HG03066 (cell line): ENCODE measurements around the gene MAGEA11.
"Not testable (repeated sequence)": the region's sequence is repeated elsewhere in the genome, so short reads cannot be mapped to it uniquely, and the experiment has no call there.

Source experiments
- ATAC-seq: cut with Tn5 transposase; IDR thresholded peaks from one replicate; pipeline ENCODE4 v1.9.1; 2021; ENCODE audit warnings: low read depth; ENCODE audit not compliant: unreplicated experiment

The MAGEA11 gene

GRCh38 chrX:149711545-149712236, at the start of gene MAGEA11:
MAGEA11 (plus strand) TSS chrX:149712060; CDS start chrX:149713160, 1,100 bp downstream.
- ATAC-seq = no peak

GRCh38 chrX:149675088-149675487, 36.8 kb upstream of the MAGEA11 start:
- ATAC-seq = not testable (repeated sequence)

DNA sequence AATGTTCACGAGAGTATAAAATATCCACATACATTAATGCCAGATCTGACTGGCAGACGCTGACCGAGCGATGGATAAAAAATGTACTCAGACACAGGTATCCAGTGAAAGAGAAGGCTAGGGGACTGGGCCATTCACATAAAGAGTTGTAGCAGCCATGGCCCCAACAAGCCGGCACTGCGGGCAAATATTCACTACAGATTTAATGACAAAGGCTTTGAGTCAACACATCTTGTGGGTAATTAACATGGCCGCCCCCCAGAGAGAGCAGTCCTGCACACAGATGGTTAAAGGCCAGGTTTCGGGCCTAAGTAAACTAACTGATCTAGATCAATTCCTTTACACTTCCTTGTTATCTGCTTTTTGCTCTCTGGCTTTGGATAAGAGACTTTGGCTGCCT, 36.3 kb upstream of the MAGEA11 start:
- ATAC-seq = not testable (repeated sequence)

DNA sequence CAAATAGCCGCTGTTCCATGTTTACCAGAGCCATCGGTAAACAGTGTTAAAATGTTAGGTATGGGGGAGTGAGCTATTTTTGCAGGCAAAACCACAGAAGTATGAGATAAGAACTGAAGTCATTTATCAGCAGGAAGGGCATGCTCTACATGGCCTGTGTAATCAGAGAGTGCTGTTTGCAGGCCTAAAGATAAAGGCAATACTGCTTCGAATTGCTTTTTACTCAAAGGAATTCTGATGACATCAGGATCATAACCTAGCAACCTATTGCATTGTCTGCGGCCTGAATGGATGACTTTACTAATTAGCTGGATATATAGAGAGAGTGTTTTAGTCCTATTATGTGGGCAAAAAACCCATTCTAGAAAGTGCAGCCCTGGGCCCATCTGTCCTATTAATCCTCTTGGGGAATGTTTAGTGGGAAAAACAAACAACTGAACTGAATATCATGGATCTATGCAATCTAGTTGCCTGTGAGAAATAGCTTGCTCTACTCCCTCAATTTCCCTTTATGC, 32.6 kb upstream of the MAGEA11 start:
- not testable (repeated sequence) for ATAC-seq

GRCh38 chrX:149681182-149681581, 30.7 kb upstream of the MAGEA11 start:
- ATAC-seq = no peak

DNA sequence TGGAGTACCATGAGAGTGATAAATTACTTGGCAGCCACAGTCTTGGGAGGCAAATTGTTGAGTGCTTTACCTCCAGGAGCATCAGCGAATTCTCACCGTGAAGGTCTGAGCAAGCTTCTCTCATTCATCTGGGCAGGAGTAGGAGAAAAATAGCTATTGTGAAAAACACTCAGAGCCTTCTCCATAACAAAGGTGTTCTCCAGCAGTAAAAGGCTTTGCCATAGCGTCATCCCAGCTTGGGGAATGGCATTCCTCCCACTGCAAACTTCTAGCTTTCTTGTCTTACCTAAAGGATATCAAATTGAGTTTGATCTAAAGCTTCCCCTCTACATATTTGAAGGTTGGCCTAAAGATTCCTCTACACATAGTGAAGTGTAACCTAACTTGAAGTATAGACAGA, 29.8 kb upstream of the MAGEA11 start:
- ATAC-seq = no peak

DNA sequence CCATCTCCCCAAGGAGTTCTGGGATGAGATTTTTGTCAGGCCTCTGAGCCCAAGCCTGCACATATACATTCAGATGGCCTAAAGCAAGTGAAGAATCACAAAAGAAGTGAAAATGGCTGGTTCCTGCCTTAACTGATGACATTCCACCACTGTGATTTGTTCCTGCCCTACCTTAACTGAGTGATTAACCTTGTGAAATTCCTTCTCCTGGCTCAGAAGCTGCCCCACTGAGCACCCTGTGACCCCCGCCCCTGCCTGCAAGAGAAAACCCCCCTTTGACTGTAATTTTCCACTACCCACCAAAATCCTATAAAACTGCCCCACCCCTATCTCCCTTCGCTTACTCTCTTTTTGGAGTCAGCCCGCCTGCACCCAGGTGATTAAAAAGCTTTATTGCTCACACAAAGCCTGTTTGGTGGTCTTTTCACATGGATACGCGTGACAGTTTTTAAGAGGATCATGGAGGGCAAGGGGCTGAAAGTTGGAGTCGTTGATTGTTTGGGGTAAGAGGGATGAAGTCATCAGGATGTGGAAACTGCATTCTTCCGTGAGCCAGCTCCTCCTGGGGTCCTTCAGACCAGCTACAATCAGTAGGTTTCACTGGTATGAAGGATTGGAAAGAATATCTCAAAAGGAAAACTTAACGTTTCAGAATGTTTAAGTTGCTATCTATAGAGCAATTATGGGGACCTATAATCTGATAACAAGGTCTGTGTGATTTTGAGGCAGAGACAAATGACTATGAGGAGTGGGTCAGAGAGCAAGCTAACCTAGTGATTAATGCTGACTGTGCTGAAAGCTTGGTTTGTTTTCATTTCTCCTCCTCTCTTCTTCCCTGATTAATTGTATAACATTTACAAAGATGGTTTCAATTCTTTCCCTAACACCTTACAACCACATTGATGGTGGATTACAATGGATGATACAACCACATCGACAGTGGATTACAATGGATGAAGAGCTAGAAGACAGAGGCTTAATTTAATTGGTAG, 28.6 kb upstream of the MAGEA11 start:
- no peak for ATAC-seq

- ATAC-seq = no peak
Observed at GRCh38 chrX:149683966-149684730, 27.7 kb upstream of the MAGEA11 start.

GRCh38 chrX:149687991-149688390, 23.9 kb upstream of the MAGEA11 start:
- ATAC-seq = no peak

GRCh38 chrX:149688552-149688951, 23.3 kb upstream of the MAGEA11 start:
- ATAC-seq = no peak

DNA sequence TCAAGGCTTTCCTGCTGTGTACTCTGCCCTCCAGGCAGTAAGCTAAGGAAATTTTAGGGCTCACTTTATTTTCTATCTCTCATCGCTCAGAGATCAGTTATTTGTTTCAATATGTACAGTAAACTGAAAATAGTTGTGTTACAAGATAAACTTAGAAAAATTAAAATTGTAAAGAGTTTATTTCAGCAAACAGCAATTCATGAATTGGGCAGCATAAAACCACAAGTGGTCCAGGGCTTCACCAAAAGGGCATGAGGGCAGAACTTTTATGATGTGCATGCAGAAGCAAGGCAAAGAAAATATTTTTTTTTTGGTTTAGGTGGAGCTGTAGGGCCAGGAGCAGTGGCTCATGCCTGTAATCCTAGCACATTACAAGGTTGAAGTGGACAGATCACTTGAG, 20.1 kb upstream of the MAGEA11 start:
- ATAC-seq = no peak

- ATAC-seq = not testable (repeated sequence)
Observed at GRCh38 chrX:149692686-149693272, 19.1 kb upstream of the MAGEA11 start.

GRCh38 chrX:149699761-149700160, 12.1 kb upstream of the MAGEA11 start:
- ATAC-seq = no peak

DNA sequence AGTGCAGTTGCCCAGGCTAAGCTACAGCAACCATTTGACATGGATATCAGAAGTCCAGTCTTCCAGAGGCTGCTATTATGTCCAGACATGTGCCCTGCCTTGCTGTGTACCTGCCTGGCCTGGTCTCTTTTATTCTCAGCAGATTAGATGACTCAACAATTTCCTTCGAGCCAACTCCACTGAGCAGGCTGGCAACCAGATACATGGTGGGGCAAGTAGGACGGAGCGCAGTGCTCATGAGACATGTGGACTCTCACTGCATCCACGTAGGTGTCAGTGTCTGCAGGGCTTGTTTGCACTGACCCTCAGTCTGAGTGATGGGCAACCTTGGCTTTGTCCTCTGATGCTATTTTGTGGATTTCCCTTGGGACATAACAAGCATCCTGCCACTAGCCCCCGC, 7.2 kb upstream of the MAGEA11 start:
- ATAC-seq = no peak

GRCh38 chrX:149707147-149707901, 4.5 kb upstream of the MAGEA11 start:
- ATAC-seq = no peak

DNA sequence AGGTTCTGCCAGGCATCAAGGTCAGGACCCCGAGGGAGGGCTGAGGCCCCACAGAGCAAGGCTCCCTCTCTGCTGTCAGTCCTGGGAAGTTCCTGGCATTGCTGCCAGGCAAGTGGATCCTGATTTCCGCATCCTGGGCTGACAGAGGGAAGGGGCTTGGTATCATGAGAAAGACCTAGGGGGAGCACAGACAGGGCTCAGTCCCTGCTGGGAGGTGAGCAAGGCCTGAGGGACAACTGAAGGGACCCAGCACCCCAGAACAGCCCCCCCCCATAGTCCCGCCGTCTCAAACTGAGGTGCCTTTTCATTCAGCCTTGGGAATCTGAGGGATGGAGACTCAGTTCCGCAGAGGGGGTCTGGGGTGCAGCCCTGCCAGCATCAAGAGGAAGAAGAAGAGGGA, 971 bp downstream of the MAGEA11 start:
- ATAC-seq = no peak

GRCh38 chrX:149713279-149714050, 1.6 kb downstream of the MAGEA11 start:
- no peak for ATAC-seq

- peak; percentile 75 for ATAC-seq
Observed at GRCh38 chrX:149715468-149715867, 3.6 kb downstream of the MAGEA11 start.

GRCh38 chrX:149716632-149717031, 4.8 kb downstream of the MAGEA11 start:
- no peak for ATAC-seq
